ENCODE measurements around the gene CT47C1. TPM values are rescaled to one million over a fixed set of nuclear protein-coding genes. Genes with fewer than 3 reads are reported as not detected.
"Not testable (repeated sequence)": the region's sequence is repeated elsewhere in the genome, so short reads cannot be mapped to it uniquely, and the experiment has no call there.

The CT47C1 gene
- total and polyA plus RNA-seq, 9 of the 15 experiments (the other 6 are each of a cell fraction or from before 2014, with no cell fraction given), result not detected

DNA sequence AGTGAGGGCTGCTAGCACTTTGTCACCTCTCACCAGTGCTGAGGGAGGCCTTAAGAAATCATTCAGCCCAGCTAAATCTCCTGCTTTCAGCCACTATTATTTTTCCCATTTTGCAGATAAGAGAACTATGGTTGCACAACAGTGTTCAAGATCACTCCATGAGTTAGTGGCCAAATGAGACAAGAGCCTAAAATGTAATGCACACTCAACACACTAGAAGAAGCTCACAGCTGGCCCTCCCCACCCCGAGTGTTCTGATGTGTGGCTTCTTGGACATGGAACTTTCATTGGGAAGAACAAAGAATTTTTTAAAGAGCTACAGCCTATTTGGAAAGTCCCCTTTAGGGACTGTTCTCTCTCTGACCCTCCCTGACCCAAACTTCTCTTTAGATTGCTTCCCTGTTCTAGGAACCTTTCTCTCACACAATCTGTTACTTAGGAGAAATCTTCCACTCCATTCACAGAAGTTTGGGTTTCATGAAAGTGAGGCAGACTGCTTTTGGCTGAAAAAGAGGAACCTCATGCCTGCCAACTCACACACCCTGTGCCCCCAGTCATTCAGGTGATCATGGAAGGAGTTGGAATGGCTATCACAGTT, 44.0 kb upstream of the CT47C1 start:
- ATAC-seq (no peak), FAIRE-seq (no peak), DNase-seq (ENCODE audit: extremely low read depth in 1 of 4, low spot score in 3 of 4) (no peak)
- Histone ChIP-seq H2AFZ (ENCODE audit: low read depth, low read length) (no peak overlapping the region), H3K4me3 (no peak overlapping the region), H4K20me1 (replicated peaks; ENCODE audit: control insufficient read depth, insufficient read depth, low read length) (no peaks in the 10 kb centered on the region), H3K9me1 (ENCODE audit: control insufficient read depth, insufficient read depth, low read length) (no peaks in the 10 kb centered on the region), H3K79me2 (ENCODE audit: control insufficient read depth, insufficient read depth, low read length) (no peaks in the 10 kb centered on the region), H3K4me1 (replicated peaks in 1 of 2; ENCODE audit: control insufficient read depth in 2 of 2, insufficient read depth in 2 of 2, low read length in 2 of 2) (peaks cover 0 to 4% of the 10 kb centered on the region in 2 experiments; a peak in 2 of 5 replicates), H3K9me3 (replicated peaks; ENCODE audit: control insufficient read depth, insufficient read depth, low read depth, low read length) (no peaks in the 10 kb centered on the region), H3K27me3 (ENCODE audit: control insufficient read depth in 2 of 2, insufficient read depth in 2 of 2, low read length in 2 of 2) (no peaks in the 10 kb centered on the region), H3K4me2 (ENCODE audit: insufficient read depth, low read length) (no peak overlapping the region), H3K27ac (ENCODE audit: extremely low read depth, low read depth, low read length) (no peak overlapping the region), H3K9ac (ENCODE audit: insufficient read depth in 1 of 2, low read depth in 2 of 2, low read length in 2 of 2) (no peak overlapping the region), H3K36me3 (ENCODE audit: control insufficient read depth, insufficient read depth, low read length) (no peaks in the 10 kb centered on the region)
- TF ChIP-seq ZNF561 (CRISPR knock-in tag; conservative IDR thresholded peaks at IDR 0.05), result no peak
- peak; percentile 55 for TF ChIP-seq CEBPB (tag; IDR thresholded peaks at IDR 0.05)
- no TSS peak for BruUV-seq (replicated peaks)
- in situ Hi-C loops (cut with MboI) (no loop called here), intact Hi-C loops (cut with micrococcal nuclease) (no loop called here)
- 11% methylated on average over 1 of the region's 1 CpG for WGBS (ENCODE audit: insufficient coverage, low coverage, missing lambda C conversion rate)
- ChIA-PET CTCF (ENCODE audit: low intra/inter-chr PET ratio) (no interaction called here), POLR2A (no interaction called here)

DNA sequence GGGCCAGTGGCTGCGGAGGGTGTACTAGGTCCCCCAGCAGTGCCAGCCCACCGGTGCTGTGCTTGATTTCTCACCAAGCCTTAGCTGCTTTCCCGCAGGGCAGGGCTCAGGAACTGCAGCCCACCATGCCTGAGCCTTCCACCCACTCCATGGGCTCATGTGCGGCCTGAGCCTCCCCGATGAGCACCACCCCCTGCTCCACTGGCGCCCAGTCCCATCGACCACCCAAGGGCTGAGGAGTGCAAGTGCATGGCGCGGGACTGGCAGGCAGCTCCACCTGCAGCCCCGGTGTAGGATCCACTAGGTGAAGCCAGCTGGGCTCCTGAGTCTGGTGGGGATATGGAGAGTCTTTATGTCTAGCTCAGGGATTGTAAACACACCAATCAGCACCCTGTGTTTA, 43.1 kb upstream of the CT47C1 start:
- WGBS (ENCODE audit: insufficient coverage, low coverage, missing lambda C conversion rate), result 31% methylated on average over 6 of the region's 10 CpGs
- H3K9me1 ChIP-seq (ENCODE audit: control insufficient read depth, insufficient read depth, low read length); H3K27ac ChIP-seq (ENCODE audit: extremely low read depth, low read depth, low read length); intact Hi-C loops (cut with micrococcal nuclease); DNase-seq (ENCODE audit: extremely low read depth in 1 of 4, low spot score in 3 of 4); in situ Hi-C loops (cut with MboI); BruUV-seq (replicated peaks); POLR2A ChIA-PET; H3K27me3 ChIP-seq (ENCODE audit: control insufficient read depth in 2 of 2, insufficient read depth in 2 of 2, low read length in 2 of 2); H3K79me2 ChIP-seq (ENCODE audit: control insufficient read depth, insufficient read depth, low read length); H3K36me3 ChIP-seq (ENCODE audit: control insufficient read depth, insufficient read depth, low read length); H2AFZ ChIP-seq (ENCODE audit: low read depth, low read length); H3K9ac ChIP-seq (ENCODE audit: insufficient read depth in 1 of 2, low read depth in 2 of 2, low read length in 2 of 2); H4K20me1 ChIP-seq (replicated peaks; ENCODE audit: control insufficient read depth, insufficient read depth, low read length); H3K4me3 ChIP-seq; ATAC-seq; H3K4me2 ChIP-seq (ENCODE audit: insufficient read depth, low read length); H3K4me1 ChIP-seq (replicated peaks in 1 of 2; ENCODE audit: control insufficient read depth in 2 of 2, insufficient read depth in 2 of 2, low read length in 2 of 2); CTCF ChIA-PET (ENCODE audit: low intra/inter-chr PET ratio); H3K9me3 ChIP-seq (replicated peaks; ENCODE audit: control insufficient read depth, insufficient read depth, low read depth, low read length); FAIRE-seq: not testable (repeated sequence)

Measured in K562 (cell line).